HG03378 (cell line): ENCODE measurements around the gene TTC21A.

Experiments
- ATAC-seq: cut with Tn5 transposase; IDR thresholded peaks from one replicate; pipeline ENCODE4 v1.9.1; 2021; ENCODE audit warnings: mild to moderate bottlenecking, moderate library complexity; ENCODE audit not compliant: unreplicated experiment

The TTC21A gene

DNA sequence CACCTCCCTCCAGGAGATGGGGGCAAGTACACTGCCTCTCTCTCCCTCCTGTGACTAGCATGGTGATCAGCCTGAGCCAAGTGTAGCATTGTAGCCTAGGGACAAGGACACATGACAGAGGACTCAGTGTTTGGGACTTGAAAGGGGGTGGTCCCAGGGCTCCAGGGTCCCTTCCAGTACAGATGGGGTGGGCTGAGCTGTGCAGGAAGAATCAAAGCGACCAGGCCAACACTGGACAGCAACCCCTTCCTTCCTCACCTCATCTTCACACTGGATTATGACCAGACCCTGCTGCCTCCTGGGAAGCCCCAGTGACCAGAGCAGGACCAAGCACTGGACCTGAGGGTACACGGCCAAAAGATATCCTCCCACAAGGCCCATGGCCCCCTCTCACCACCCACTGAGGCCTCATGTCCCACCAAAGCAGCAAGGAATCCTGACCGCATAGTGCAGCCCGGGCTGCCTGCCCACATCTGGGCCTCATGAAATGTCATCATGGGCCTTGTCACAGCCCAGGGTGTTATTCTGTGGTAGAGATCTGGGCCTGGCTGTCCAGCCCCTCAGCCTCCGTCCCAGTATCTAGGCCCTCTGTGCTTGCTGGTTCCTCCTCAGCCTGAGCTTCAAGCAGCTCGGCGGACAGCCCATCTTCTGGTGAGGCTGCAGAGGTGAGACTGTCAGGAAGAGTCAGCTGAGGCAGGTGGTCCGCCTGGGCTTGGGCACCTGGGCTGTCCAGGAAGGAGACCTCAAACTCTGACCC lies 9.6 kb upstream of the TTC21A start:
- no peak for ATAC-seq

GRCh38 chr3:39098473-39099000 lies 8.9 kb upstream of the TTC21A start:
- ATAC-seq = no peak

DNA sequence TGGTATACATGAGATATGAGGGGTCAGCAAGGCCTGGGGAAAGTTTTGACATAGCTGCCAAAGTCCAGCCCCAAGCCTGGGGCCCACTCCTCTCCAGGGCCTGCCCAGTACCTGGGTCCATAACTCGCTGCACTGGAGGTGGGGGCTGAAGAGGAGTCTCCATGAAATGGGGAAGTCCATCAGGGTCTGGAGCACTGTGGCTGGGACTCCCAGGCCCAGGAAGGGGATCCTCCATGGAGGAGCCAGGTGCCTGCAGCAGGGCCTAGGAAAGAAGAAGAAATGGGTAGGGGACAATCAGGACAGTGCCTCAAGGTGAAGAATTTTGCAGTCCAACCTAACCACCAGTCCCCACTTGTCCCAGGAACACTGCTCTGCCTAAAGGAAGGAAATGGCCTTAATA lies 8.2 kb upstream of the TTC21A start:
- ATAC-seq = no peak

GRCh38 chr3:39099738-39100499 lies 7.6 kb upstream of the TTC21A start:
- ATAC-seq = no peak

DNA sequence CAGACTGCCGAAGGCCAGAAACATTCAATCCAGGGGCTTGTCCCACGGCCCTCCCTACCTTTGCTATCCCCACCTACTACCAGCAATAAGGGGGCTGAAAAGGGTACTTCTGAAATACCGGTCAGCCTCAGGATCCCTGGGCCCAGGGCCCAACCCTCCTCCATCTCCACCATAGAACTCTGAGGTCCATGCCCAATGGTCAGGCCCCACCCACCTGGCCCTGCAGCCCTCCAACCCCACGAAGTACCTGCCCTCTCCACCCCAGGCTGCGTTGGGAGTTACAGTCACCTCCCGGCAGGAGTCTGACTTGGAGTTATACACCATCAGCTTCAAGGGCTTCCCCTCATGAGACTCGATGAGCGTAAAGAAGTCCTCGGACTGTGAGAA lies 7.0 kb upstream of the TTC21A start:
- no peak for ATAC-seq

DNA sequence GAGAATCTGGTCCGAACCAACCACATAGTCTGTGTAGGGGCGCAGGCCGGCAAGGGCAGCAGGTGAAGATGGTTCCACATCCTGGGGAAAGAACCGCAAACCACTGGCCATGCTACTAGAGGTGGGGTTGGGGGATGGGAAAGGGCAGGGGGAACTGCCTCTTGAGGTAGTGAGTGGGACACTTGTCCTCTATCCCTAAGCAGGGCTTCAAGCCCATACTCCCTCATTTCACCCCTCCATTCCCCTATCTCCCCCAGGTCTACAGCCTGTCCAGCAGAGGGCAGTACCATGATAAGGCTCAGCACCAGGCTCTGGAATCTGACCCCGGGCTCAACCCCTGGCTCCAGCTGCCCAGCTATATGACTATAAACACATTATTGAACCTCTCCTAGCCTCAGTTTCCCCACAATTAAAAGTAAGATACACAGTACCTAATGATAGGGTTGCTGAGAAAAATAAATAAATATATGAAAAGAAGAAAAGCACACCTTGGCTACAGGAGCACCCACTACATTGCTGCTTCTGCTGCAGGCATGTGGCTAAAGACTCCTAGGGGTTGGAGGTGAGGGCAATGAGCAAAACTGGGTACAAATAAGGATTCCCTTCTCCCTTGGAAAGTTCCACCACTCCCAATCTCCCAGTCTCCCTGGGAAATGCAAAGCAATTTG lies 6.3 kb upstream of the TTC21A start:
- ATAC-seq = peak; percentile 61

DNA sequence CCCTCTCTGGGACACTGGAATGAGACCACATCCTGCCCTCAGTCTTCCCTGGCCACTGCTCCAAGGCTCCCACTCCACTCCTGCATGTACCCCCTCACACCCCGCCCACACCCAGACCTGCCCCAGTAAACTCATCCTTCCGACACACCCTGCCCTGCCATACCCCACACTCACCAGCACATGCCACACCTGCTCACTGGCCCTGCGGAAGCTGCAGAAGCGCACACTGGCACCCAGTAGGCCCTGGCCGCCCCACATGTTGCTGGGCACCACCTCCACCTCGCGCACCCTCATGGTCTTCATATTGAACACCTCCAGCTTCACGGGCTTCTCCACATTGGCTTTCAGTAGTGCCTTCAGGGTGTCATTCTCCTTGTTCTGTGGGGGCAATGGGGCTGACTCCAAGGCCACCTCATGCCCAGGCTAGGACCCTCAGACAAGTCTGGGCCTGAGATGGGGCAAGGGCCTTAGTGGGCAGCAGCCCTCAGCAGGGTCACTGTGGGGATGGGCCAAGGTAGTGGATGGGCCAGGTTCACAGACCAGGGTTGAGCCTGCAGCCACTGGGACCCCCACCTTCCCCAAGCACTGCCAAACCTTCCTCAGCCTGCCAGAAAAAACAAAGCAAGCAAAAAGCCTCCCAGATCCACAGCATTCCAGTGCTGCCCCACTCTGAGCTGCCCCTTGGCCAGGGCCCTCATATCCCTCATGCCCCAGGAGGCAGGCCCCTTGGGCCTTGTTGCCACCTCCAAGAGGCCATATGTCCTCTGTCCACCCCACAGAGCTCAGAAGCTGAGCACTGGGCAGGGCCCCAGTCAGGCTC lies 4.8 kb upstream of the TTC21A start:
- ATAC-seq = no peak

GRCh38 chr3:39103324-39103693 lies 4.2 kb upstream of the TTC21A start:
- no peak for ATAC-seq

DNA sequence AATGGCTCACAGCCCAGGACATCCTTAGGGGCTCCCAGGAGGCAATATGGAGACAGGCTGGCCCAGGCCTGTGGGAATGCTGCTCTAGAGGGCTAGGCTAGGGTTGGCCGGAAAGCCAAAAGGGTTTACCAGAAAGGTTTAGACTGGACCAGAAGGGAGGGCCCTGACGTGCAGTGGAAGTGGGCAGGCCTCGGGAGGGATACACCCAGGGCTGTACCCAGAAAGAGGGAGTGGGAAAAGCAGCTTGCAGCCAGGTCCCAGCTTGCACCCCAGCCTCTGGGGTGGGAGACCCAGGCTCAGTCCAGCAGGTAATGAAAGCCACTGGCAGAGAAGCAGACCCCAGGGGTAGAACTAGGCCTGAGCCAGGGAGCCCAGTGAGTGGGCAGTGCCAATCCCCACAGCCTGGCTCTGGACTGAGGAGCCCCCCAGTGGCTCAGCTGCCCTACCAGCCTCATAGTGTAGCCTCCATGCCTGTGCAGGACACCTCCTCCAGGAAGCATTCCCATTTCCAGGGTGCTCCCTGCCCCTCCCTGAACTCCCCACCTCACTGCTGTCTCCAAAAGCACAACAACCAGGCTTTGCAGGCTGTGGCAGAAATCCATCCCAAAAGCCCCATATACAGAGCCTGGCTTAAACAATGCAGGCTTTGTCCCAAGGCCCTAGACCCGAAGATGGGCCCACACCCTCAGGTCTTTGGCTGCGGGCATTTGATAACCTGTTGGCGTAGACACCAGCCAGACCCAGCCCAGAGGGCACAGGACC lies 3.5 kb upstream of the TTC21A start:
- no peak for ATAC-seq

DNA sequence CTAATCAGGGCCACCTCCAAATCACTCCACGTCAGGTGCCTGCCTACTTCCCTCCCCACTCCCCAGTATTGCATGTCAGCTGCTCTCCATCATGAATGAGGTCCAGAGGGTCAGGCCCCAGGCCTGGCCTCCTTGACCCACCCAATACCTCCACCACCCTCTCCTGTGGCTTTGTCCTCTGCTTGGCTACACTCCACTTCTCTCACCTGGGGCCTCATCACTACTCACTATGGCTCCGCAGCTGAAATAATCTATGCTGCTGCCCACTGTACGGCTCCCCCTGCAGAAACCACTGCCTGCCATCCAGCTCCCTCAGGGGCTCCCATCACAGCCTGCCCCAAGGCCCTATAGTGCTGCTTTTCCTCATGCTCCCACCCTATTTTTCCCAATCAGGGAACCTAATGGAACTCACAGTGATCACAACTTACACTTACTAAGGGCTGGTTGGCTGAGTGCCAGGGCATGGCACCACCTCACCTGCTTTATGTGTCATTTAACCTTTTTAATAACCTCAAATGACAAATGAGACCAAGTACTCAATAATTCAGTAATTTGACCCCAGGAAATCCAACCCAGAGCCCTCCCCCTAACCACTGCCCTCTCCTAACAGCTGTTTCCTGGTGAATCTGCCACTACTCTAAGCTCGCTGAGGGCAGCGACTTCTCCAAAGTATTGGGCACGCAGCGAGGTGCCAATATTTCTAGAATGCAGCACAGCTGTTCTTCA lies 2.4 kb upstream of the TTC21A start:
- ATAC-seq = no peak

DNA sequence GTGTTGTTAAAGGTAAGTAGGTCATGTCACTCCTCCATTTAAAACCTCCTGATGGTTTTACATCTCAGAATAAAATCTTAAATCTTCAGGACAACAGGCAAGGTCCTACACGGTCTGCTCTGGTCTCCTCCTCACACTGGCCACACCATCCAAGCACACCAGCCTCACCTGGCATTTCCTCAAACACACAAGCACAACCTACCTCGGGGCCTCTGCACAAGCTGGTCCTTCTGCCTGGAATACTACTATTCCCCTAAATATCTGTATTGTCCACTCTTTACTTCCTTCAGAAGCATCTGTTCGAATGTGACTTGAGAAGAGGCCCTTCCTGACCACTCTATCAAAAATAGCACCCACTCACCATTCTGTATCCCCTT lies 1.8 kb upstream of the TTC21A start:
- ATAC-seq = no peak

- no peak for ATAC-seq
These were observed 1.1 kb upstream of the TTC21A start for GRCh38 chr3:39106281-39106811.

DNA sequence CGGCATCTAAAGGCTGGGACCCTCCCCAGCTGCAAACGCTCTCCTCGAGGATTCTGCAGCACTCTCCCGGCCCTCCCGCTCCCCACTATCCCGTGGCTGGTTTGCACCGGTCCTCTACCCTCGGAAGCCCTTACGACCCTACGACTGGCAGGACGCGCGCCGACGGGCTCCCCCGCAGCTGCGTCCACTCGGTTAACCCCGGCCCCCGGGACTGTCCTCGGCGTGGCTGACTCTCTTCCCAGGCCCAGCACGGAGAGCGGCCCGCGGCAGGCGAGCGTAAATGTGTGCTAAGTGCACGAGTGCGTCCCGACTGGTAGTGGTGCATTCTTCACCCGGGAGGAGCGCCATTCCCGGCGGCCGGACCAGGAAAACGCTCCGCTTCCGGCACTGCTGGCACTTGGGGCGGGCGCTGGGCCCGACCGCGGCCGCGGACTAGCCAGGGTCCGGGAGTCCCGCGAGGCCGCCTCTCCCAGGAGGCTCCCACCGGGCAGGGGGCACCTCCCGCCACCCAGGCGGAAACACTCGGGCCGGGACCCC lies 561 bp upstream of the TTC21A start:
- no peak for ATAC-seq

- ATAC-seq = peak; percentile 86
These were observed 775 bp downstream of the TTC21A start for GRCh38 chr3:39108200-39108710.

GRCh38 chr3:39109086-39109485 lies 1.6 kb downstream of the TTC21A start:
- no peak for ATAC-seq

DNA sequence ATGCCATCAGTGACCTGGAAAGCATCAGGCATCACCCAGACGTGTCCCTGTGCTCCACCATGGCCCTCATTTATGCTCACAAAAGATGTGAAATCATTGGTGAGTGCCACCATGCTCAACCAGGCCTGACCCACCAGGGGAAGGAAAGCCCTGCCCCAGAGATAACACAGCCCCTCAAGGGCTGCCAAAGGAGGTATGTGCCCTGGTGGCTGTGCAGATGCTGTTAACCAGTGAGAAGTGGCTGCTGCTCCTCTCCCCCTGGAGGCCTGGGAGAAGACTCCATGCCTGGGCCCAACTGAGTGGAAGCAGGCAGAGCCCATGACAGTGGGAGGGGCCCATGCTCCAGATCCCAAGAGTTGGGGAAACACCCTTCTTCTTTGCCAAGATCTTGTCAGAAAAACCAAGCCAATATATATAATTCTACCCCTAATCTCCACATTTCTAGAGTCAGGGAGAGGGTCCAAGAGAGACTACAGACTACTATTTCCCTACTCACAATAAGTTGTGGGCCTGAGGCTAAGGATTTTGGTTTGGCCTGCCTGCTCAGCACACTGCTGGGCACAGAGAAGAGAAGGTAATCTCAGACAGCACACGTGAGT lies 2.7 kb downstream of the TTC21A start:
- ATAC-seq = no peak

- ATAC-seq = no peak
These were observed 4.6 kb downstream of the TTC21A start for GRCh38 chr3:39112113-39112512.

DNA sequence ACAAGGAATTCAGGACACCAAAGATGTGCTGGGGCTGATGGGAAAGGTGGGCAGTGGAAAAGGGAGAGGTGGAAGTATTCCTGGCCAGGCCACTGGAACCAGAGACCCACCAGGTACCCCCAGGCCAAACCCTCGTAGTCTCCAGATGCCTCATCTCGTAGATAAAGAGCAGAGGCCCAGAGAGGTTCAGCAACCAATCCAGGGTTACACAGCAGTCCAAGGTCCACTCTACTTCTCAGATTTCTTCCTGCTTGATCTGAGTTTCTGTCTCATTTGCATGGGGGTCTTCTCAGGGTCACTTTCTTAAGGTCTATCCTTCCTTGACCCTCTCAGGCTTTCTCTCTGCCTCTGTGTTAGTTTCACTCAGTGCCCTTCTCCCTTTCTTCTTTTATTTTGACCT lies 5.1 kb downstream of the TTC21A start:
- ATAC-seq = no peak
